ENCODE results near the gene SMIM24.
"Not testable (repeated sequence)": the region's sequence is repeated elsewhere in the genome, so short reads cannot be mapped to it uniquely, and the experiment has no call there.

The SMIM24 gene

GRCh38 chr19:3510727-3511126, 30.4 kb upstream of the SMIM24 start:
- H3K9me2 ChIP-seq (replicated peaks; ENCODE audit: insufficient read depth, low read length), result no peaks in the 10 kb centered on the region
- no peaks in the 10 kb centered on the region for H3K27me3 ChIP-seq (ENCODE audit: low read length)
- no peak overlapping the region for H3K4me2 ChIP-seq (ENCODE audit: low read depth, low read length, poor library complexity, severe bottlenecking)
- no peaks in the 10 kb centered on the region for H4K20me1 ChIP-seq (ENCODE audit: low read depth, low read length)
- H3K27ac ChIP-seq (ENCODE audit: low read depth, low read length), result no peak overlapping the region
- H3F3A ChIP-seq (ENCODE audit: insufficient read depth), result no peaks in the 10 kb centered on the region
- no peak overlapping the region for H2AFZ ChIP-seq (ENCODE audit: low read depth, low read length, severe bottlenecking)
- TF ChIP-seq, protein P1, sequence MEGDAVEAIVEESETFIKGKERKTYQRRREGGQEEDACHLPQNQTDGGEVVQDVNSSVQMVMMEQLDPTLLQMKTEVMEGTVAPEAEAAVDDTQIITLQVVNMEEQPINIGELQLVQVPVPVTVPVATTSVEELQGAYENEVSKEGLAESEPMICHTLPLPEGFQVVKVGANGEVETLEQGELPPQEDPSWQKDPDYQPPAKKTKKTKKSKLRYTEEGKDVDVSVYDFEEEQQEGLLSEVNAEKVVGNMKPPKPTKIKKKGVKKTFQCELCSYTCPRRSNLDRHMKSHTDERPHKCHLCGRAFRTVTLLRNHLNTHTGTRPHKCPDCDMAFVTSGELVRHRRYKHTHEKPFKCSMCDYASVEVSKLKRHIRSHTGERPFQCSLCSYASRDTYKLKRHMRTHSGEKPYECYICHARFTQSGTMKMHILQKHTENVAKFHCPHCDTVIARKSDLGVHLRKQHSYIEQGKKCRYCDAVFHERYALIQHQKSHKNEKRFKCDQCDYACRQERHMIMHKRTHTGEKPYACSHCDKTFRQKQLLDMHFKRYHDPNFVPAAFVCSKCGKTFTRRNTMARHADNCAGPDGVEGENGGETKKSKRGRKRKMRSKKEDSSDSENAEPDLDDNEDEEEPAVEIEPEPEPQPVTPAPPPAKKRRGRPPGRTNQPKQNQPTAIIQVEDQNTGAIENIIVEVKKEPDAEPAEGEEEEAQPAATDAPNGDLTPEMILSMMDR (IDR thresholded peaks at IDR 0.05; ENCODE audit: insufficient read depth, low read length, poor library complexity, severe bottlenecking), result no peak
- H3K36me3 ChIP-seq (ENCODE audit: low read length), result no peaks in the 10 kb centered on the region
- peaks cover 84% of the 10 kb centered on the region for H3K79me2 ChIP-seq (ENCODE audit: insufficient read depth, low read length)
- H3K4me3 ChIP-seq (ENCODE audit: insufficient read depth, low read length, poor library complexity, severe bottlenecking), result no peak overlapping the region
- no peaks in the 10 kb centered on the region for H3K9me3 ChIP-seq (ENCODE audit: insufficient read depth, low read length)
- no peak overlapping the region for H3K9ac ChIP-seq (ENCODE audit: low read length)

DNA sequence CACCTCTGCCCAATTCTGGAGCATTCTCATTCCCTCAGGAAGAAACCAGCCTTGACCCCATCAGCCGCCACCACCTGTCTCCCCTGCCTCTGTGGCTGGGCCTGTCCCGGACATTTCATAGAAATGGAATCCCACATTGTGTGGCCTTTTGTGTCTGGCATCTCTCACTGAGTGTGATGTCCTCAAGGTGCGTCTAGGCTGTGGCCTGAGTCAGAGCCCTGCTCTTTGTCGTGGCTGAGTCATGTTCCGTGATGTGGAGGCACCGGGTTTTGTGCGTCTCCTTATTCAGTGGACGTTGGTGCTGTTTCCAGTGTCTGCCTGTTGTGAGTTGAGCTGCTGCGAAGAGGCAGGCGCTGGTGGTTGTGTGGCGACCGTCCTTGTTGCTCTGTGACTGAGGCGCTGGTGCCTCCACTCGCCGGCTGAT, 29.3 kb upstream of the SMIM24 start:
- Histone ChIP-seq H3K79me2 (ENCODE audit: insufficient read depth, low read length) (peaks cover 77% of the 10 kb centered on the region), H3K9me3 (ENCODE audit: insufficient read depth, low read length) (no peaks in the 10 kb centered on the region), H3K4me2 (ENCODE audit: low read depth, low read length, poor library complexity, severe bottlenecking) (no peak overlapping the region), H3K9ac (ENCODE audit: low read length) (no peak overlapping the region), H3F3A (ENCODE audit: insufficient read depth) (no peaks in the 10 kb centered on the region), H3K27me3 (ENCODE audit: low read length) (no peaks in the 10 kb centered on the region), H2AFZ (ENCODE audit: low read depth, low read length, severe bottlenecking) (no peak overlapping the region), H3K27ac (ENCODE audit: low read depth, low read length) (no peak overlapping the region), H3K9me2 (replicated peaks; ENCODE audit: insufficient read depth, low read length) (no peaks in the 10 kb centered on the region), H4K20me1 (ENCODE audit: low read depth, low read length) (no peaks in the 10 kb centered on the region), H3K36me3 (ENCODE audit: low read length) (no peaks in the 10 kb centered on the region), H3K4me3 (ENCODE audit: insufficient read depth, low read length, poor library complexity, severe bottlenecking) (no peak overlapping the region)
- TF ChIP-seq, protein P1 (IDR thresholded peaks at IDR 0.05; ENCODE audit: insufficient read depth, low read length, poor library complexity, severe bottlenecking), result no peak
- TF ChIP-seq EZH2phosphoT487 (conservative IDR thresholded peaks at IDR 0.05; ENCODE audit: low read length), result no peak

DNA sequence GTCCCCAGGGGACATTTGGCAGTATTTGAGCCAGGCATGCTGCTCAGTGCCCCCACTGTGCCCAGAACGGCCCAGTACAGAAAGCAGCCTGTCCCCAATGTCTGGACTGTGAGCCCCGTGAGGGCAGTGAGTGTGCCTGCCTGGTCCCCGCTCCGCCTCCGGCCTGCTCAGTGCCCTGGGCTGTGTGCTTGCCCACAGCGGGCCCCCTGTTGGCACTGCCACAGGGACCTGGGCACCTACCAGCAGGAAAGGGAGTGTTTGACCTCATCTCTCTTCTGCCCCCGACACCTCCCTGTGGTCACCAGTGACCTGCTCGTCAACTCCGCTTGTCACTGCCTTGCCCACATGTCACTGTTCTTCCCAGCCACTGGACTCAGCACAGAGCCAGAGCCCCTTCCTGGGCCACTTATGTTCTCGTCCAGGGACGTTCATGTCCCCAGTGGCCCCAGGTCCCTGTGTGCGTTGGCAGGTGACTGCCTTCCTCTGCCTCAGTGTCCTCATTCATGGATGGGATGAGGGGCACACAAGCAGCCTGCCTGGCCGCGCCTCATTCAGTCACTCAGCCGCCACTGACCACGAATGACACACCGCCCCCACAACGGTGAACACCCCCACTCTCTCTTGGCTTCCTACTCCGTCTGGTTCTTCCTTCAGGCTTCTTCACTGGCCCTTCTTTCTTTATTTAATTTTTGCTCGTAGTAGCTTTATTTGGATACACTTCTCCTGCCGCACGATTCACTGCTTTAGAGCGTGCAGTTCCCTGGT, 28.6 kb upstream of the SMIM24 start:
- no peak overlapping the region for H3K27ac ChIP-seq (ENCODE audit: low read depth, low read length)
- no peak overlapping the region for H3K9ac ChIP-seq (ENCODE audit: low read length)
- H3F3A ChIP-seq (ENCODE audit: insufficient read depth), result no peaks in the 10 kb centered on the region; the same call in 1 of the 2 replicates
- no peak overlapping the region for H2AFZ ChIP-seq (ENCODE audit: low read depth, low read length, severe bottlenecking)
- no peak for TF ChIP-seq EZH2phosphoT487 (conservative IDR thresholded peaks at IDR 0.05; ENCODE audit: low read length)
- TF ChIP-seq, protein P1 (IDR thresholded peaks at IDR 0.05; ENCODE audit: insufficient read depth, low read length, poor library complexity, severe bottlenecking), result no peak
- no peaks in the 10 kb centered on the region for H3K9me2 ChIP-seq (replicated peaks; ENCODE audit: insufficient read depth, low read length)
- H3K36me3 ChIP-seq (ENCODE audit: low read length), result no peaks in the 10 kb centered on the region
- H3K27me3 ChIP-seq (ENCODE audit: low read length), result no peaks in the 10 kb centered on the region
- H4K20me1 ChIP-seq (ENCODE audit: low read depth, low read length), result no peaks in the 10 kb centered on the region
- H3K4me2 ChIP-seq (ENCODE audit: low read depth, low read length, poor library complexity, severe bottlenecking), result no peak overlapping the region
- no peak overlapping the region for H3K4me3 ChIP-seq (ENCODE audit: insufficient read depth, low read length, poor library complexity, severe bottlenecking)
- H3K9me3 ChIP-seq (ENCODE audit: insufficient read depth, low read length), result no peaks in the 10 kb centered on the region
- H3K79me2 ChIP-seq (ENCODE audit: insufficient read depth, low read length), result peaks cover 76% of the 10 kb centered on the region

GRCh38 chr19:3508121-3508661, 27.9 kb upstream of the SMIM24 start:
- H3K79me2 ChIP-seq (ENCODE audit: insufficient read depth, low read length), result peaks cover 69% of the 10 kb centered on the region
- not testable (repeated sequence) for H3K27ac ChIP-seq (ENCODE audit: low read depth, low read length); H3F3A ChIP-seq (ENCODE audit: insufficient read depth); H3K9me2 ChIP-seq (replicated peaks; ENCODE audit: insufficient read depth, low read length); H3K9ac ChIP-seq (ENCODE audit: low read length); H4K20me1 ChIP-seq (ENCODE audit: low read depth, low read length); H3K4me2 ChIP-seq (ENCODE audit: low read depth, low read length, poor library complexity, severe bottlenecking); H3K27me3 ChIP-seq (ENCODE audit: low read length); H2AFZ ChIP-seq (ENCODE audit: low read depth, low read length, severe bottlenecking); H3K4me3 ChIP-seq (ENCODE audit: insufficient read depth, low read length, poor library complexity, severe bottlenecking); H3K9me3 ChIP-seq (ENCODE audit: insufficient read depth, low read length); H3K36me3 ChIP-seq (ENCODE audit: low read length)

Measured in SU-DHL-6 (cell line).